ENCODE results near the gene DHODH. TPM values are rescaled to one million over a fixed set of nuclear protein-coding genes. Genes with fewer than 3 reads are reported as not detected.

The DHODH gene
- total and polyA plus RNA-seq, 2 of the 13 experiments (the other 11 are each of a cell fraction or from before 2014, with no cell fraction given) = 10.7 to 16.4 TPM

DNA sequence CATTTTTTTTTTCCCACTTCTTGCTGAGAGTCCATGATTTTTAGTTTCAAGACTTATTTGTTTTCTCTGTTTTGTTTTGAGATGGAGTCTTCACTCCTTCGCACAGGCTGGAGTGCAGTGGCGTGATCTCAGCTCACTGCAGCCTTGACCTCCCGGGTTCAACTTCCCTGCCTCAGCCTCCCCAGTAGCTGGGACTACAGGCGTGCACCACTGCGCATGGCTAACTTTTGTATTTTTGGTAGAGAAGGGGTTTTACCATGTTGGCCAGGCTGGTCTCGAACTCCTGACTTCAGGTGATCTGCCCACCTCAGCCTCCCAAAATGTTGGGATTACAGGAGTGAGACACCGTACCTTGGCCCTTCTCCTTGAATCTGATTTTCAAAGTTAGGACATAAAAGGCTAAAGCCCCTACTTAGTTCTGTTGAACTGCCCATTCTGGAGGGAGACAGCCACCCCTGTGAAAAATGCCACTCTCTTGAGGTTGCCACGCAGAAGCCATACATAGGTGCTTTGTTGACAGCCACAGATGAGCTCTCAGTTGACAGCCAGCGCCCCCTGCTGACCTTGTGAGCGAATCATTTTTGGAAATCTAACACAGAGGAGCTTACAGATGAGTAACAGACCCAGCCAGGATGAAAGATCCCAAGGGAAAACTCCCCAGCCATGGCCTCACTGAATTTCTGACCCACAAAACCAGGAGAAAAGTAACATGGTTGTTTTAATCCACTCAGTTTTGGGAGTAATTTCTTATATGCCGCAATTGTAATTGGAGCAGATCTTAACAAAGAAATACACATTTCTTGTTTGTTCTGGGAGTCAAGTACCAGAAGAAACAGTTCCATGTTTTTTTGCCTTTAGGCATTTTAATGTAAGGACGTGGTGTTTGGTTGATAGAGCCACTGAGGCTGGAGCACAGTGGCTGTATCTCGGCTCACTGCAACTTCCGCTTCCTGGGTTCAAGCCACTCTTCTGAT lies 47.2 kb upstream of the DHODH start (continued):
- no peak for TF ChIP-seq TRIM24 (CRISPR knock-in tag; IDR thresholded peaks at IDR 0.05)
- TF ChIP-seq HMGXB4 (CRISPR knock-in tag; IDR thresholded peaks at IDR 0.05; ENCODE audit: borderline replicate concordance in 1 of 2, low read depth in 1 of 2) = peak; percentile 67 to 82; a peak in 3 of 4 replicates
- TF ChIP-seq MAZ (IDR thresholded peaks at IDR 0.05; ENCODE audit: borderline replicate concordance, low read depth, low read length) = no peak
- TF ChIP-seq MAZ (CRISPR knock-in tag; IDR thresholded peaks at IDR 0.05; ENCODE audit: low read depth) = no peak
- TF ChIP-seq ZNF619 (CRISPR knock-in tag; IDR thresholded peaks at IDR 0.05) = no peak
- TF ChIP-seq, protein P1, sequence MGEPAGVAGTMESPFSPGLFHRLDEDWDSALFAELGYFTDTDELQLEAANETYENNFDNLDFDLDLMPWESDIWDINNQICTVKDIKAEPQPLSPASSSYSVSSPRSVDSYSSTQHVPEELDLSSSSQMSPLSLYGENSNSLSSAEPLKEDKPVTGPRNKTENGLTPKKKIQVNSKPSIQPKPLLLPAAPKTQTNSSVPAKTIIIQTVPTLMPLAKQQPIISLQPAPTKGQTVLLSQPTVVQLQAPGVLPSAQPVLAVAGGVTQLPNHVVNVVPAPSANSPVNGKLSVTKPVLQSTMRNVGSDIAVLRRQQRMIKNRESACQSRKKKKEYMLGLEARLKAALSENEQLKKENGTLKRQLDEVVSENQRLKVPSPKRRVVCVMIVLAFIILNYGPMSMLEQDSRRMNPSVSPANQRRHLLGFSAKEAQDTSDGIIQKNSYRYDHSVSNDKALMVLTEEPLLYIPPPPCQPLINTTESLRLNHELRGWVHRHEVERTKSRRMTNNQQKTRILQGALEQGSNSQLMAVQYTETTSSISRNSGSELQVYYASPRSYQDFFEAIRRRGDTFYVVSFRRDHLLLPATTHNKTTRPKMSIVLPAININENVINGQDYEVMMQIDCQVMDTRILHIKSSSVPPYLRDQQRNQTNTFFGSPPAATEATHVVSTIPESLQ (CRISPR knock-in tag; conservative IDR thresholded peaks at IDR 0.05) = 0 out of 2 replicates have a peak, but pooled peaks have one; percentile 51
- TF ChIP-seq, protein P2, sequence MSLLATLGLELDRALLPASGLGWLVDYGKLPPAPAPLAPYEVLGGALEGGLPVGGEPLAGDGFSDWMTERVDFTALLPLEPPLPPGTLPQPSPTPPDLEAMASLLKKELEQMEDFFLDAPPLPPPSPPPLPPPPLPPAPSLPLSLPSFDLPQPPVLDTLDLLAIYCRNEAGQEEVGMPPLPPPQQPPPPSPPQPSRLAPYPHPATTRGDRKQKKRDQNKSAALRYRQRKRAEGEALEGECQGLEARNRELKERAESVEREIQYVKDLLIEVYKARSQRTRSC (CRISPR knock-in tag; IDR thresholded peaks at IDR 0.05; ENCODE audit: low read depth) = no peak
- peak; percentile 41 for TF ChIP-seq SOX5 (CRISPR knock-in tag; IDR thresholded peaks at IDR 0.05; ENCODE audit: borderline replicate concordance)
- TF ChIP-seq GATAD1 (CRISPR knock-in tag; IDR thresholded peaks at IDR 0.05) = peak; percentile 43; the same call in 1 of the 2 replicates
- TF ChIP-seq ZFY (CRISPR knock-in tag; IDR thresholded peaks at IDR 0.05) = no peak
- TF ChIP-seq, protein P3, sequence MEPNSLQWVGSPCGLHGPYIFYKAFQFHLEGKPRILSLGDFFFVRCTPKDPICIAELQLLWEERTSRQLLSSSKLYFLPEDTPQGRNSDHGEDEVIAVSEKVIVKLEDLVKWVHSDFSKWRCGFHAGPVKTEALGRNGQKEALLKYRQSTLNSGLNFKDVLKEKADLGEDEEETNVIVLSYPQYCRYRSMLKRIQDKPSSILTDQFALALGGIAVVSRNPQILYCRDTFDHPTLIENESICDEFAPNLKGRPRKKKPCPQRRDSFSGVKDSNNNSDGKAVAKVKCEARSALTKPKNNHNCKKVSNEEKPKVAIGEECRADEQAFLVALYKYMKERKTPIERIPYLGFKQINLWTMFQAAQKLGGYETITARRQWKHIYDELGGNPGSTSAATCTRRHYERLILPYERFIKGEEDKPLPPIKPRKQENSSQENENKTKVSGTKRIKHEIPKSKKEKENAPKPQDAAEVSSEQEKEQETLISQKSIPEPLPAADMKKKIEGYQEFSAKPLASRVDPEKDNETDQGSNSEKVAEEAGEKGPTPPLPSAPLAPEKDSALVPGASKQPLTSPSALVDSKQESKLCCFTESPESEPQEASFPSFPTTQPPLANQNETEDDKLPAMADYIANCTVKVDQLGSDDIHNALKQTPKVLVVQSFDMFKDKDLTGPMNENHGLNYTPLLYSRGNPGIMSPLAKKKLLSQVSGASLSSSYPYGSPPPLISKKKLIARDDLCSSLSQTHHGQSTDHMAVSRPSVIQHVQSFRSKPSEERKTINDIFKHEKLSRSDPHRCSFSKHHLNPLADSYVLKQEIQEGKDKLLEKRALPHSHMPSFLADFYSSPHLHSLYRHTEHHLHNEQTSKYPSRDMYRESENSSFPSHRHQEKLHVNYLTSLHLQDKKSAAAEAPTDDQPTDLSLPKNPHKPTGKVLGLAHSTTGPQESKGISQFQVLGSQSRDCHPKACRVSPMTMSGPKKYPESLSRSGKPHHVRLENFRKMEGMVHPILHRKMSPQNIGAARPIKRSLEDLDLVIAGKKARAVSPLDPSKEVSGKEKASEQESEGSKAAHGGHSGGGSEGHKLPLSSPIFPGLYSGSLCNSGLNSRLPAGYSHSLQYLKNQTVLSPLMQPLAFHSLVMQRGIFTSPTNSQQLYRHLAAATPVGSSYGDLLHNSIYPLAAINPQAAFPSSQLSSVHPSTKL (CRISPR knock-in tag; IDR thresholded peaks at IDR 0.05) = peak; percentile 41; the same call in 1 of the 2 replicates
- no peak for TF ChIP-seq CAMTA2 (CRISPR knock-in tag; IDR thresholded peaks at IDR 0.05; ENCODE audit: borderline replicate concordance)
- TF ChIP-seq, protein P4, sequence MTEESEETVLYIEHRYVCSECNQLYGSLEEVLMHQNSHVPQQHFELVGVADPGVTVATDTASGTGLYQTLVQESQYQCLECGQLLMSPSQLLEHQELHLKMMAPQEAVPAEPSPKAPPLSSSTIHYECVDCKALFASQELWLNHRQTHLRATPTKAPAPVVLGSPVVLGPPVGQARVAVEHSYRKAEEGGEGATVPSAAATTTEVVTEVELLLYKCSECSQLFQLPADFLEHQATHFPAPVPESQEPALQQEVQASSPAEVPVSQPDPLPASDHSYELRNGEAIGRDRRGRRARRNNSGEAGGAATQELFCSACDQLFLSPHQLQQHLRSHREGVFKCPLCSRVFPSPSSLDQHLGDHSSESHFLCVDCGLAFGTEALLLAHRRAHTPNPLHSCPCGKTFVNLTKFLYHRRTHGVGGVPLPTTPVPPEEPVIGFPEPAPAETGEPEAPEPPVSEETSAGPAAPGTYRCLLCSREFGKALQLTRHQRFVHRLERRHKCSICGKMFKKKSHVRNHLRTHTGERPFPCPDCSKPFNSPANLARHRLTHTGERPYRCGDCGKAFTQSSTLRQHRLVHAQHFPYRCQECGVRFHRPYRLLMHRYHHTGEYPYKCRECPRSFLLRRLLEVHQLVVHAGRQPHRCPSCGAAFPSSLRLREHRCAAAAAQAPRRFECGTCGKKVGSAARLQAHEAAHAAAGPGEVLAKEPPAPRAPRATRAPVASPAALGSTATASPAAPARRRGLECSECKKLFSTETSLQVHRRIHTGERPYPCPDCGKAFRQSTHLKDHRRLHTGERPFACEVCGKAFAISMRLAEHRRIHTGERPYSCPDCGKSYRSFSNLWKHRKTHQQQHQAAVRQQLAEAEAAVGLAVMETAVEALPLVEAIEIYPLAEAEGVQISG (CRISPR knock-in tag; IDR thresholded peaks at IDR 0.05) = peak; percentile 53
- no peak for TF ChIP-seq ZNF879 (CRISPR knock-in tag; IDR thresholded peaks at IDR 0.05)
- TF ChIP-seq GTF2F1 (IDR thresholded peaks at IDR 0.05; ENCODE audit: low read length) = no peak
- no peak for TF ChIP-seq CHD4 (IDR thresholded peaks at IDR 0.05; ENCODE audit: borderline replicate concordance, low read length)
- TF ChIP-seq NFATC3 (CRISPR knock-in tag; IDR thresholded peaks at IDR 0.05) = no peak
